HG03095 (cell line): ENCODE results near the gene ABI3.
A peak's percentile ranks its signal among the peaks of the same experiment; 100 is the strongest.

Experiments
- ATAC-seq: cut with Tn5 transposase; IDR thresholded peaks from one replicate; pipeline ENCODE4 v1.9.1; 2021; ENCODE audit warnings: moderate library complexity; ENCODE audit not compliant: unreplicated experiment

Gene ABI3

DNA sequence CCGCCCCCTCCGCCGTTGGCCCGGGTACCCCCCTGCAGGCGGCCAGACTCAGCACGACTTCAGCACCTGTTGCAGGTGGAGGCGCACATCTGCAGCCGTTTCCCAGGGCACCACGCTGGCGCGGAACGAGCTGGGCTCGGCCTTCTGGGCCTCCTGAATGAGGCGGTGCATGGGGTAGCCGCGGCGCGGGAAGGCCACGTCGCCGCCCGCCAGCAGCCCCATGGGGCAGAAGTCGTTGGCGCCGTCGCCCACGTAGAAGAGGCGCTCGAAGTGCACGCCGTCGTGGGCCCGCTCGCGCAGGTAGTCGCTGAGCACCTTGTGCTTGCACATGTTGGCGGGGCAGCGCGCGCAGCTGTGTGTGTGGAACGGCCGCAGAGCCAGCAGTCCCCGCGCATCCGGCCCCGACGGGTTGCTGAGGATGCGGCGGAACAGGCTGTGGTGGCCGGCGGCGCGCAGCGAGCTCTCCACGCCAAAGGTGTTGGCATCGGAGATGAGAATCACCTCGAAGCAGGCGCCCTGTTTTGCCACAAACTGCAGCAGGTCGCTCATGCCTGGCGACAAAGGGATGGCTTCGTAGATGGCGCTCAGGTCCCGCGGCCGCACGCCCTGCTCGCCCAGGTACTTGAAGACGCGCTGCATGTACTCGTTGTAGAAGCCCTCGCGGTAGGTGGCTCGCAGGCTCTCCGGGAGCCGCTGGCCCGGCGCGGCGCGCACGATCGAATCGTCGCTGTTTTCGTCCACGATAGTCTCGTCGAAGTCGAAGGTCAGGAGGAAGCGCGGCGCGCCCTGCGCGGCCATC is 13.9 kb downstream of the ABI3 start:
- ATAC-seq: no peak

GRCh38 chr17:49224997-49225337 is 14.5 kb downstream of the ABI3 start:
- ATAC-seq: no peak

GRCh38 chr17:49225554-49226236 is 15.2 kb downstream of the ABI3 start:
- no peak for ATAC-seq

DNA sequence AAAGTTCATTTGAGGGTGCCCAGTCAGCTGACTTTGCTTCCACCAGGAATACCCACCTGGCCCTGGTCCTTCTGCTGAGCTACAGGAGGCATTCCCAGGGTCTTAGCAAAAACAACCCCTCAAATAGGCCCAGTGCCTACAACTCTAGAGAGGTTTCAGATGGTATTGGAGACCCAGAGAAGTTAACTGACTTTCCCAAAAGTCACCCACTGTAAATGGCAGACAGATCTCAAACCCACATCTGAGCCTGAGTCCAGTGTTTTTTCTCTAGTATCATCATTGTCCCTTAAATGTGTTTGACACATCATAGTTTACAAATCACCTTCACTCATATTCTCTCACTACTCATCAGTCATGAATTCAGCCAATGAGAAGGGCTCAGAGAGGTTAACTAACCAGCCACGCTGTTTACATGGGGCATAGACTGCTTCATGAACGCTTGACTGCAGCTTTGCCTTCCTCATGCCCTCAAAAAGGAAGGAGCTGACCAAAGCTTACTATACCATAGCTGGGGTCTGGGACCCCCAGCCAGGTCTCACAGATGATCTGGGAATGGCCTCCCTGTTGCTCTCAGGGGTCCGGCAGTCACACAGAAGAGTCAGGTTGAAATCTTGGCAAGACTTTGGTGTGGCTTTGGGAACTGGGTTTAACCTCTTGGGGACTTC is 16.4 kb downstream of the ABI3 start:
- ATAC-seq: no peak

- ATAC-seq: no peak
Observed at GRCh38 chr17:49227436-49228261, 17.1 kb downstream of the ABI3 start.

GRCh38 chr17:49229076-49229804 is 18.7 kb downstream of the ABI3 start:
- ATAC-seq: no peak

GRCh38 chr17:49229805-49230600 is 19.5 kb downstream of the ABI3 start:
- no peak for ATAC-seq

DNA sequence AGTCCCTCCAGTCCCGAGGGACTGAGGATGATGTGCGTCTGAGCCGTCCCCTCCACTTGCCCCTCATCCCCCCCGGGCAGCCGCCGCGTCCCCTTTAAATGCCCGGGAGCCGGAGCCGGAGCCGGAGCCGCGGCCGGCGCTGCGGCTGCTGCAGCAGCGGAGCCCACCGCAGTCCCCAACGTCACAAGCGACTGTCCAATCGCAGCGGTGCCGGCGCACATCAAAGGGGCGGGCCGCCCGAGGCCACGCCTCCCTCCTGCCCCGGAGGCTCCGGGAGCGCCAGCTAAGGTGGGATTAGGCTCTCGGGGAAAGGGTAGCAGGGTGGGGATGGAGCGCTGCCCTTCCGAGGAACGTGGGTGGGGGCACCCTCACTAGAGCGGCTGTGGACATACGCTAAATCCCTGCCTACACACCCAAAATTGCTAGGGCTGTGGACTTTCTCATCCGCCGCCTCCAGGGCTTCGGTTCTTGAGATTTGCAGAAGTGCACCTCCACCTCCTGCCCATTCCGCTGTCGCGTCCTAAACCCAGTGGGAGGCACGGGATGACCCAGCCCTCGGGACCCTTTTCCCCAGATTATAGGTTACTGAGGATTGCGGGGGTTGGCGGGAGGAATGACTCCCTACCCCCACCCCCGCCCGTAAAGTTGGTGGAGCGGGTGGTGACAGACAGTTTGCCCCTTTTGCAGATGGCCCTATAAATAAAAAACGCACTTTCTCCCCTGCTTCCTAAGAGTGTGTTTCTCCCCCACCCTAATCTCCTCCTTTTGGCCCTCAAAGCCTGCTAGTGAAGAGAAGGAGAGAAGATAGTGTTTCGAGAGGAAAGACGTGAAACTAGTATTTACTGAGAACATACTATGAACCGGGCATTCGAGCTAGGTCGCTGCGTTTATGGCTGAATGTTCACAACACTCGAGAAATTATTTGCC is 20.4 kb downstream of the ABI3 start, which contains the start of gene PHOSPHO1:
TSS of gene PHOSPHO1 (minus strand) at position 152 of the 927 bp plus-strand sequence. CDS start 4,096 bp downstream, outside the sequence.
- ATAC-seq: peak; percentile 95

DNA sequence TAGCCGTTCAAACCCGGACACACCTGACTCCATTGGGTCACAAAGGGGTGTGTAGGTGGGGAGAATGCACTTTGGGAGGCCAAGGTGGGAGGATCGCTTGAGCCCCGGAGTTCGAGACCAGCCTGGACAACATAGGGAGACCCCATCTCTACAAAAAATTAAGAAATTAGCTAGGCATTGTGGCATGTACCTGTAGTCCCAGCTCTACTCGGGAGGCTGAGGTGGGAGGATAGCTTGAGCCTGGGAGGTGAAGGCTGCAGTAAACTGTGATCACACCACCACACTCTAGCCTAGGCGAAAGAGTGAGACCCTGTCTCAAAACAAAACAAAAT is 21.0 kb downstream of the ABI3 start:
- no peak for ATAC-seq

DNA sequence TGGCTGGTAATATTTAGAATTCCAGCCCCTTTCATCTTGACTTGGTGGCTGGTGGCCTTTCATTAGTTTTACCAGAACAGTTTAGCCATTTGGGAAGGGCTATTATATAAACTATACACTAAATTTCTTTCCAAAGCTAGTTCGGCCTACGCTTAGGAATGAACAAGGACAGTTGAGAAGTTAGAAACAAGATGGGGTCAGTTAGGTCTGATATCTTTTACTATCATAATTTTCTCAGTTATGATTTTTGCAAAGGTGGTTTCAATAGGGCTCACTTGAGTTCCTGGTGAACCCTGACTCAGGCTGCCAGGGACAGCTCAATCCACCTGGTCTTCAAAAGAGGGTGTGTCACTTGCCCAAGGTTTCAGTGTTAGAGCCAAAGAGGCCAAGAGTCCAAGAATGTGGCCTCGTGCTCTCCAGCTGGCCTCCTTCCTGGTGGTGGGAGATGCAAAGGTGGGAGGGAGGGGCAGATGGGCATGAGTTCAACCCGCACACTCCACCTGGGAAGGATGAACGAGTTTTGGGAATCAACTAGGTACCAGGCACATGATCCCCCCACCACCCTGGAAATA is 24.1 kb downstream of the ABI3 start:
- ATAC-seq: no peak

DNA sequence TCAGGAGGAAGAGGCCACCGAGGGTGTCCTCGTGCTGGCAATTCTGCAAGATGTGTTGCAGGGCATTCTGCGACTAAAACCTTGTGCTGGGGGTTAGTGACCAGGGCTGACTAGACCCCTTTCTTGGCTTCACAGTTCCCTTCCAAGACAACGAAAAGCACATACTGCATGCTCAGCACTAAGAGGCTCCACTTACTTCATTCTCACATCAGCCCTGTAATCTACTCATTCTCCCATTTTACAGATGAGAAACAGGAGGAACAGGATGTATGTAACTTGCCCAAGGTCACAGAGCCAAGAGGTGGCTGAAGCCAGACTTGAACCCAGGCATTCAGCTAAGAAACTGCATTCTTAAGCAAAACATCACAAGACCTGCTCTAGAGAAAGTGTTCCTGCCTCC is 25.4 kb downstream of the ABI3 start:
- no peak for ATAC-seq

DNA sequence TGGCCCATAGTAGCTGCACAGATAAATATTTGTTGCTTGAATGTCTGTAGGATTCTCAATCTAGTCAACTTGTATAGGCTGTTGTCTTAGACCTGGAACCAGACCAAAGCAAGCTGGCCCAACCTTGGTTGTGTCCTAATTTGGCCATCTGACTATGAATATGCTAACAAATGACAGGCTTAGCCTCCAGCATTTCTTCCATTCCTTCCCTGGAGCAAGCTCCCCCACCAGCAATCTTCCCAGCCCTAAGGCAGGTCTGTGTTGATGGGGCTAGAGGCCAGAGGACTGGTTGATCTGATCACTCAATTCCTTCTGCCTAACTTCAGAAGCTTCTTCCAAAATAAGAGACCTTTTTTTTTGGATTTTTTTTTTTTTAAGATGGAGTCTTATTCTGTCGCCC is 29.5 kb downstream of the ABI3 start:
- no peak for ATAC-seq

DNA sequence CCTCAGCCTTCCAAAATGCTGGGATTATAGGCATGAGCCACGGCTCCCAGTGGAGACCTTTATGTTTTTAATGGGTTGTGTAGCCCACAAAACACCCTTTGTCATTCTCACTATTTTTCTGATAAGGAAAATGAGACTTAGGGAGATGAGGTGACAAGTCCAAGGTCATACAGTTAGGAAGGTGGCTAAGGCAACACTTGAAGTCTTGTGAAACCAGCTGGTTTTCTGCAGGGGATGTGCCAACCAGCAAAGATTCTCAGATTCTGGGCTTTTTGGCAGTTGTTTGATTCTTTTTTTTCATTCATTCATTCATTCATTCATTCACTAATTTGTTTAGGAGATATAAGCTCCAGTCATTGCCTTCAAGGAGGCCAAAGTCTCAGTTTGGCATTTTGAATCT is 30.1 kb downstream of the ABI3 start:
- no peak for ATAC-seq

GRCh38 chr17:49241040-49241439 is 30.5 kb downstream of the ABI3 start:
- ATAC-seq: no peak

- ATAC-seq: no peak
Observed at GRCh38 chr17:49241692-49242397, 31.3 kb downstream of the ABI3 start.

DNA sequence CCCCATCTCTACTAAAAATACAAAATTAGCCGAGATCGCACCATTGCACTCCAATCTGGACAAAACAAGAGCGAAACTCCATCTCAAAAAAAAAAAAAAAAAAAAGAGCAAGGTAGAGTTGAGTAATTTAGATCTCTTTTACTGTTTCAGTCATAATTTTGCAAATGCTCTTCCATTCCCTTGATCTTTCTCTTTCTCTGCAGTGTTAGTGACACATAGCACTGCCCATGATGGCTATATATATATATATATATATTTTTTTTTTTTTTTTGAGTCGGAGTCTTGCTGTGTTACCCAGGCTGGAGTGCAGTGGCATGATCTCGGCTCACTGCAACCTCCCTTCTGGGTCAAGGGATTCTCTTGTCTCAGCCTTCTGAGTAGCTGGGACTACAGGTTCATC is 32.3 kb downstream of the ABI3 start:
- no peak for ATAC-seq

- no peak for ATAC-seq
Observed at GRCh38 chr17:49244839-49245238, 34.3 kb downstream of the ABI3 start.

DNA sequence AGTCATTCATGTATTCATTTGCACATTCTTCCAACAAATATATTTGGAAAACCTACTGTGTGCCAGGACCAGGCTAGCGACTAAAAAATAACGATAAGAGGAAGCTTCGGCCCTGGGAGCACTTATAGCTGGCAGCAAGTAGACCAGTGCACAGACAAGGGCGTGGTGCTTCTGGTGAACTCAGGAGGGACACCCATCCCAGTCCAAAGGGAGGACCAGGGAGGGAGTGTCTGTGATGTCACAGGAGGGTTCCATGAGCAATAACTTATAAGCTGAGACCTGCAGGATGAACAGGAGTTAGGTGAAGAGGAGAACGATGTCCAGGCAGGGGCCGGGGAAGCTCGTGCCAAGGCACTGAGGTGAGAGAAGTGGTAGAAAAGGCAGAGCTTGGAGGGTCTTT is 37.4 kb downstream of the ABI3 start:
- no peak for ATAC-seq
